Activated naive CD4-positive, alpha-beta T cell treated with anti-CD3 and anti-CD28 coated beads for 36 hours (primary cell): Measurements from ENCODE around the gene ARHGAP33. TPM values are rescaled to one million over a fixed set of nuclear protein-coding genes. Genes with fewer than 3 reads are reported as not detected.
"Not testable (repeated sequence)": the region's sequence is repeated elsewhere in the genome, so short reads cannot be mapped to it uniquely, and the experiment has no call there.

Experiments
- CTCF ChIA-PET: fragments of 350-600 bp; sonication (Branson Sonifier 250); formaldehyde crosslinking; loops from one replicate; lab custom pipeline; 2021; ENCODE audit warnings: antibody characterized with exemption; lab: Charles Lee
- DNase-seq: peaks from one replicate; pipeline ENCODE4 v3.0.0-alpha.2; 2020
- H3K27ac Mint-ChIP-seq: one replicate; pipeline ENCODE4 v1.8.0; 2021; ENCODE audit warnings: mild to moderate bottlenecking, mixed read lengths
- H3K27me3 Mint-ChIP-seq: one replicate; pipeline ENCODE4 v1.8.0; 2021; ENCODE audit warnings: low read depth, mixed read lengths
- H3K36me3 Mint-ChIP-seq: one replicate; pipeline ENCODE4 v1.8.0; 2021; ENCODE audit warnings: low read depth, mixed read lengths
- H3K4me1 Mint-ChIP-seq: one replicate; pipeline ENCODE4 v1.8.0; 2021; ENCODE audit warnings: low read depth, mixed read lengths
- H3K4me3 Mint-ChIP-seq: one replicate; pipeline ENCODE4 v1.8.0; 2021; ENCODE audit warnings: mild to moderate bottlenecking, moderate library complexity, mixed read lengths
- H3K9me3 Mint-ChIP-seq: one replicate; pipeline ENCODE4 v1.8.0; 2021; ENCODE audit warnings: mixed read lengths
- intact Hi-C: fragments of 100-400 bp; cut with micrococcal nuclease; formaldehyde crosslinking; loops from one replicate; pipeline ENCODE4 v1.15.1; 2023
- total RNA-seq, 2 experiments: library from RNA; stranded (reverse); gene quantifications; one replicate each; pipeline ENCODE4 v1.2.3, GENCODE V29; 2021

ARHGAP33 gene
- total RNA-seq, 2 experiments from 2014 or later = 49.5 to 61.6 TPM

- Mint-ChIP-seq H3K9me3 (no peaks in the 10 kb centered on the region), H3K27me3 (no peaks in the 10 kb centered on the region), H3K27ac (no peak overlapping the region), H3K4me1 (no peaks in the 10 kb centered on the region), H3K4me3 (no peak overlapping the region), H3K36me3 (no peaks in the 10 kb centered on the region)
- CTCF ChIA-PET = no interaction called here
- intact Hi-C loops = no loop called here
- DNase-seq = no peak
These were observed 11.9 kb downstream of the ARHGAP33 start for GRCh38 chr19:35787227-35787799.

GRCh38 chr19:35788205-35788960 is 13.0 kb downstream of the ARHGAP33 start:
- CTCF ChIA-PET = interaction anchor here (2.1 kb wide), 1 partner anchor 94 kb away, joined by 9 read pairs; no protein-coding TSS in a partner anchor
- no peaks in the 10 kb centered on the region for H3K27me3 Mint-ChIP-seq
- no peaks in the 10 kb centered on the region for H3K4me1 Mint-ChIP-seq
- H3K36me3 Mint-ChIP-seq = no peaks in the 10 kb centered on the region
- no peaks in the 10 kb centered on the region for H3K9me3 Mint-ChIP-seq
- intact Hi-C loops = no loop called here
- H3K4me3 Mint-ChIP-seq = no peak overlapping the region
- no peak overlapping the region for H3K27ac Mint-ChIP-seq
- no peak for DNase-seq

- H3K4me1 Mint-ChIP-seq = no peaks in the 10 kb centered on the region
- peaks cover 4% of the 10 kb centered on the region for H3K27me3 Mint-ChIP-seq
- DNase-seq = no peak
- H3K27ac Mint-ChIP-seq = no peak overlapping the region
- no peaks in the 10 kb centered on the region for H3K9me3 Mint-ChIP-seq
- intact Hi-C loops = no loop called here
- no peaks in the 10 kb centered on the region for H3K36me3 Mint-ChIP-seq
- H3K4me3 Mint-ChIP-seq = no peak overlapping the region
- CTCF ChIA-PET = interaction anchor here (2.1 kb wide), 1 partner anchor 95 kb away, joined by 9 read pairs; no protein-coding TSS in a partner anchor
These were observed 14.0 kb downstream of the ARHGAP33 start for GRCh38 chr19:35789195-35789977.

GRCh38 chr19:35789978-35790944 is 14.9 kb downstream of the ARHGAP33 start:
- Mint-ChIP-seq H3K4me3 (no peak overlapping the region), H3K4me1 (no peaks in the 10 kb centered on the region), H3K36me3 (no peaks in the 10 kb centered on the region), H3K27me3 (peaks cover 4% of the 10 kb centered on the region), H3K9me3 (no peaks in the 10 kb centered on the region), H3K27ac (no peak overlapping the region)
- CTCF ChIA-PET = interaction anchor here (0.6 to 2.1 kb wide), 2 partner anchors 96 to 115 kb away, joined by 3 to 9 read pairs; no protein-coding TSS in a partner anchor
- DNase-seq = no peak
- intact Hi-C loops = no loop called here

- Mint-ChIP-seq H3K9me3 (no peaks in the 10 kb centered on the region), H3K4me3 (no peak overlapping the region), H3K4me1 (no peaks in the 10 kb centered on the region), H3K27ac (no peak overlapping the region), H3K36me3 (no peaks in the 10 kb centered on the region), H3K27me3 (peaks cover 8% of the 10 kb centered on the region)
- CTCF ChIA-PET = interaction anchor here (0.6 to 2.1 kb wide), 2 partner anchors 97 to 116 kb away, joined by 3 to 9 read pairs; no protein-coding TSS in a partner anchor
- intact Hi-C loops = no loop called here
- peak; percentile 30 for DNase-seq
These were observed 15.8 kb downstream of the ARHGAP33 start for GRCh38 chr19:35790981-35791813.

GRCh38 chr19:35791814-35792279 is 16.5 kb downstream of the ARHGAP33 start:
- Mint-ChIP-seq H3K4me1 (peaks cover under 1% of the 10 kb centered on the region), H3K27me3 (peaks cover 14% of the 10 kb centered on the region), H3K4me3 (no peak overlapping the region), H3K27ac (no peak overlapping the region), H3K36me3 (no peaks in the 10 kb centered on the region), H3K9me3 (no peaks in the 10 kb centered on the region)
- CTCF ChIA-PET = no interaction called here
- intact Hi-C loops = no loop called here
- no peak for DNase-seq

- CTCF ChIA-PET = no interaction called here
- no peaks in the 10 kb centered on the region for H3K36me3 Mint-ChIP-seq
- no peak for DNase-seq
- H3K4me3 Mint-ChIP-seq = no peak overlapping the region
- no peak overlapping the region for H3K27ac Mint-ChIP-seq
- no peaks in the 10 kb centered on the region for H3K9me3 Mint-ChIP-seq
- intact Hi-C loops = no loop called here
- H3K27me3 Mint-ChIP-seq = peaks cover 19% of the 10 kb centered on the region
- H3K4me1 Mint-ChIP-seq = peaks cover 5% of the 10 kb centered on the region
These were observed 16.9 kb downstream of the ARHGAP33 start for GRCh38 chr19:35792312-35792711.

GRCh38 chr19:35792888-35793287 is 17.5 kb downstream of the ARHGAP33 start:
- Mint-ChIP-seq H3K27ac (no peak overlapping the region), H3K36me3 (no peaks in the 10 kb centered on the region), H3K9me3 (no peaks in the 10 kb centered on the region), H3K27me3 (peaks cover 23% of the 10 kb centered on the region), H3K4me1 (peaks cover 6% of the 10 kb centered on the region), H3K4me3 (no peak overlapping the region)
- intact Hi-C loops = no loop called here
- CTCF ChIA-PET = no interaction called here
- no peak for DNase-seq

GRCh38 chr19:35793381-35794165 is 18.2 kb downstream of the ARHGAP33 start:
- H3K27me3 Mint-ChIP-seq = peaks cover 28% of the 10 kb centered on the region
- DNase-seq = no peak
- H3K4me1 Mint-ChIP-seq = peaks cover 6% of the 10 kb centered on the region
- no peaks in the 10 kb centered on the region for H3K9me3 Mint-ChIP-seq
- intact Hi-C loops = no loop called here
- CTCF ChIA-PET = no interaction called here
- H3K4me3 Mint-ChIP-seq = no peak overlapping the region
- no peaks in the 10 kb centered on the region for H3K36me3 Mint-ChIP-seq
- no peak overlapping the region for H3K27ac Mint-ChIP-seq

- intact Hi-C loops, H3K36me3 Mint-ChIP-seq: not testable (repeated sequence)
These were observed 20.2 kb downstream of the ARHGAP33 start for GRCh38 chr19:35795564-35795963.

More at GRCh38 chr19:35795564-35795963, 20.2 kb downstream of the ARHGAP33 start:
- DNase-seq, CTCF ChIA-PET, H3K9me3 Mint-ChIP-seq, H3K4me3 Mint-ChIP-seq, H3K4me1 Mint-ChIP-seq, H3K27ac Mint-ChIP-seq: not testable (repeated sequence)
- H3K27me3 Mint-ChIP-seq = peaks cover 28% of the 10 kb centered on the region
